Liver (tissue), 3 donors: Measurements from ENCODE around the gene YKT6.

Source experiments
- EGR1 ChIP-seq, 2 donors: IDR thresholded peaks; 2 replicates each; pipeline ENCODE4 v1.6.1; 2016 to 2018; ENCODE audit warnings: antibody characterized with exemption in 2 of 2, low read depth in 2 of 2
- FOXA1 ChIP-seq: IDR thresholded peaks from 2 replicates; pipeline ENCODE4 v1.6.1; 2016; ENCODE audit warnings: antibody characterized with exemption
- GABPA ChIP-seq, 2 donors: IDR thresholded peaks in 1 of 2; conservative IDR thresholded peaks in 1 of 2; 2 replicates each; pipeline ENCODE4 v1.6.1; 2016; ENCODE audit warnings: antibody characterized with exemption in 2 of 2, mild to moderate bottlenecking in 1 of 2, moderate library complexity in 1 of 2
- HNF4A ChIP-seq, 2 donors: conservative IDR thresholded peaks; 2 replicates each; pipeline ENCODE4 v1.6.1; 2016; ENCODE audit warnings: antibody characterized with exemption in 2 of 2, mild to moderate bottlenecking in 2 of 2
- JUND ChIP-seq, 2 donors: IDR thresholded peaks; 2 replicates each; pipeline ENCODE4 v1.6.1; 2016; ENCODE audit warnings: antibody characterized with exemption in 2 of 2
- NR2F2 ChIP-seq: IDR thresholded peaks from 2 replicates; pipeline ENCODE4 v1.6.1; 2016; ENCODE audit warnings: antibody characterized with exemption
- RAD21 ChIP-seq, 2 donors: IDR thresholded peaks; 2 replicates each; pipeline ENCODE4 v1.6.1; 2016; ENCODE audit warnings: antibody characterized with exemption in 2 of 2, mild to moderate bottlenecking in 2 of 2
- SP1 ChIP-seq: IDR thresholded peaks from 2 replicates; pipeline ENCODE4 v1.6.1; 2018; ENCODE audit warnings: antibody characterized with exemption, mild to moderate bottlenecking
- TAF1 ChIP-seq: conservative IDR thresholded peaks from 2 replicates; pipeline ENCODE4 v1.6.1; 2016; ENCODE audit warnings: antibody characterized with exemption, mild to moderate bottlenecking
- TF ChIP-seq, protein P1 (sequence below): fragments of 150-350 bp; IDR thresholded peaks from 2 replicates; pipeline ENCODE4 v1.5.1; 2017; ENCODE audit warnings: improper control_type of control experiment, low read depth, low read length; ENCODE audit not compliant: missing input control
- TF ChIP-seq, protein P2 (sequence below): IDR thresholded peaks from 2 replicates; pipeline ENCODE4 v1.6.1; 2016; ENCODE audit warnings: antibody characterized with exemption
- TF ChIP-seq, protein P3 (sequence below): IDR thresholded peaks from 2 replicates; pipeline ENCODE4 v1.6.1; 2016; ENCODE audit warnings: antibody characterized with exemption
- TF ChIP-seq, protein P4 (sequence below): IDR thresholded peaks from 2 replicates; pipeline ENCODE4 v1.6.1; 2016; ENCODE audit warnings: antibody characterized with exemption, mild to moderate bottlenecking
- donor health status: healthy.
- donor health status: healthy.

DNA sequence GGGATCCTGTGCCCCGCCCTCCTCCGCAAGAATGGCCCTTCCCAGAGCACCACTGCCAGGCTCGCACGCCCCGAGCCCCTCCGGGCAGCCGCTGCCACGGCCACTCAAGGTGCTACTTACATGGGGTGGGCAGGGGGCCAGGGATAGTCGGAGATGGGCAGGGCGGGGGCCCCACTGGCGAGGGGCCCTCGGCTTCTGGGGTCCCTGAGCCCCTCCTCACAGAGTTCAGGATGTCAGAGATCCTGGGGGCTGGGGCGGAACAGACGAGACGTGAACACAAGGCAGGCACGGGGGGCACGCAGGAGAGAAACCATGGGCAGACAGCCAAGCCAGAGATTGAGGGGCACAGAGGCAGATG, 25.6 kb downstream of the YKT6 start:
- TF ChIP-seq, protein P1, sequence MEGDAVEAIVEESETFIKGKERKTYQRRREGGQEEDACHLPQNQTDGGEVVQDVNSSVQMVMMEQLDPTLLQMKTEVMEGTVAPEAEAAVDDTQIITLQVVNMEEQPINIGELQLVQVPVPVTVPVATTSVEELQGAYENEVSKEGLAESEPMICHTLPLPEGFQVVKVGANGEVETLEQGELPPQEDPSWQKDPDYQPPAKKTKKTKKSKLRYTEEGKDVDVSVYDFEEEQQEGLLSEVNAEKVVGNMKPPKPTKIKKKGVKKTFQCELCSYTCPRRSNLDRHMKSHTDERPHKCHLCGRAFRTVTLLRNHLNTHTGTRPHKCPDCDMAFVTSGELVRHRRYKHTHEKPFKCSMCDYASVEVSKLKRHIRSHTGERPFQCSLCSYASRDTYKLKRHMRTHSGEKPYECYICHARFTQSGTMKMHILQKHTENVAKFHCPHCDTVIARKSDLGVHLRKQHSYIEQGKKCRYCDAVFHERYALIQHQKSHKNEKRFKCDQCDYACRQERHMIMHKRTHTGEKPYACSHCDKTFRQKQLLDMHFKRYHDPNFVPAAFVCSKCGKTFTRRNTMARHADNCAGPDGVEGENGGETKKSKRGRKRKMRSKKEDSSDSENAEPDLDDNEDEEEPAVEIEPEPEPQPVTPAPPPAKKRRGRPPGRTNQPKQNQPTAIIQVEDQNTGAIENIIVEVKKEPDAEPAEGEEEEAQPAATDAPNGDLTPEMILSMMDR: no peak
- TF ChIP-seq, protein P2, sequence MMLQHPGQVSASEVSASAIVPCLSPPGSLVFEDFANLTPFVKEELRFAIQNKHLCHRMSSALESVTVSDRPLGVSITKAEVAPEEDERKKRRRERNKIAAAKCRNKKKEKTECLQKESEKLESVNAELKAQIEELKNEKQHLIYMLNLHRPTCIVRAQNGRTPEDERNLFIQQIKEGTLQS: no peak
- TF ChIP-seq RAD21 (IDR thresholded peaks at IDR 0.05): no peak
- no peak for TF ChIP-seq FOXA1
- TF ChIP-seq HNF4A (conservative IDR thresholded peaks at IDR 0.05): no peak
- no peak for TF ChIP-seq SP1
- TF ChIP-seq, protein P3, sequence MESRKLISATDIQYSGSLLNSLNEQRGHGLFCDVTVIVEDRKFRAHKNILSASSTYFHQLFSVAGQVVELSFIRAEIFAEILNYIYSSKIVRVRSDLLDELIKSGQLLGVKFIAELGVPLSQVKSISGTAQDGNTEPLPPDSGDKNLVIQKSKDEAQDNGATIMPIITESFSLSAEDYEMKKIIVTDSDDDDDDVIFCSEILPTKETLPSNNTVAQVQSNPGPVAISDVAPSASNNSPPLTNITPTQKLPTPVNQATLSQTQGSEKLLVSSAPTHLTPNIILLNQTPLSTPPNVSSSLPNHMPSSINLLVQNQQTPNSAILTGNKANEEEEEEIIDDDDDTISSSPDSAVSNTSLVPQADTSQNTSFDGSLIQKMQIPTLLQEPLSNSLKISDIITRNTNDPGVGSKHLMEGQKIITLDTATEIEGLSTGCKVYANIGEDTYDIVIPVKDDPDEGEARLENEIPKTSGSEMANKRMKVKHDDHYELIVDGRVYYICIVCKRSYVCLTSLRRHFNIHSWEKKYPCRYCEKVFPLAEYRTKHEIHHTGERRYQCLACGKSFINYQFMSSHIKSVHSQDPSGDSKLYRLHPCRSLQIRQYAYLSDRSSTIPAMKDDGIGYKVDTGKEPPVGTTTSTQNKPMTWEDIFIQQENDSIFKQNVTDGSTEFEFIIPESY: no peak
- no peak for TF ChIP-seq NR2F2
- no peak for TF ChIP-seq TAF1
- TF ChIP-seq JUND (IDR thresholded peaks at IDR 0.05): no peak
- TF ChIP-seq, protein P4, sequence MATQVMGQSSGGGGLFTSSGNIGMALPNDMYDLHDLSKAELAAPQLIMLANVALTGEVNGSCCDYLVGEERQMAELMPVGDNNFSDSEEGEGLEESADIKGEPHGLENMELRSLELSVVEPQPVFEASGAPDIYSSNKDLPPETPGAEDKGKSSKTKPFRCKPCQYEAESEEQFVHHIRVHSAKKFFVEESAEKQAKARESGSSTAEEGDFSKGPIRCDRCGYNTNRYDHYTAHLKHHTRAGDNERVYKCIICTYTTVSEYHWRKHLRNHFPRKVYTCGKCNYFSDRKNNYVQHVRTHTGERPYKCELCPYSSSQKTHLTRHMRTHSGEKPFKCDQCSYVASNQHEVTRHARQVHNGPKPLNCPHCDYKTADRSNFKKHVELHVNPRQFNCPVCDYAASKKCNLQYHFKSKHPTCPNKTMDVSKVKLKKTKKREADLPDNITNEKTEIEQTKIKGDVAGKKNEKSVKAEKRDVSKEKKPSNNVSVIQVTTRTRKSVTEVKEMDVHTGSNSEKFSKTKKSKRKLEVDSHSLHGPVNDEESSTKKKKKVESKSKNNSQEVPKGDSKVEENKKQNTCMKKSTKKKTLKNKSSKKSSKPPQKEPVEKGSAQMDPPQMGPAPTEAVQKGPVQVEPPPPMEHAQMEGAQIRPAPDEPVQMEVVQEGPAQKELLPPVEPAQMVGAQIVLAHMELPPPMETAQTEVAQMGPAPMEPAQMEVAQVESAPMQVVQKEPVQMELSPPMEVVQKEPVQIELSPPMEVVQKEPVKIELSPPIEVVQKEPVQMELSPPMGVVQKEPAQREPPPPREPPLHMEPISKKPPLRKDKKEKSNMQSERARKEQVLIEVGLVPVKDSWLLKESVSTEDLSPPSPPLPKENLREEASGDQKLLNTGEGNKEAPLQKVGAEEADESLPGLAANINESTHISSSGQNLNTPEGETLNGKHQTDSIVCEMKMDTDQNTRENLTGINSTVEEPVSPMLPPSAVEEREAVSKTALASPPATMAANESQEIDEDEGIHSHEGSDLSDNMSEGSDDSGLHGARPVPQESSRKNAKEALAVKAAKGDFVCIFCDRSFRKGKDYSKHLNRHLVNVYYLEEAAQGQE: no peak
- TF ChIP-seq GABPA (IDR thresholded peaks at IDR 0.05 in 1 of 2, conservative IDR thresholded peaks at IDR 0.05 in 1 of 2): no peak
- no peak for TF ChIP-seq EGR1 (IDR thresholded peaks at IDR 0.05; ENCODE audit: low read depth in 2 of 2)
